Astrocyte of the spinal cord (primary cell): ENCODE results near the gene HDAC5.
"Not testable (repeated sequence)": the region's sequence is repeated elsewhere in the genome, so short reads cannot be mapped to it uniquely, and the experiment has no call there.

ENCODE experiments used
- DNase-seq: peaks from one replicate; pipeline ENCODE4 v3.0.0; 2011; ENCODE audit warnings: low read depth, low spot score
- H3K4me3 ChIP-seq: 2 replicates; pipeline ENCODE4 v1.5.1; 2011; ENCODE audit warnings: low read depth, mild to moderate bottlenecking, low read length, moderate library complexity
- CTCF ChIP-seq: IDR thresholded peaks from 2 replicates; pipeline ENCODE4 v1.5.1; 2012; ENCODE audit warnings: low read depth, mild to moderate bottlenecking, low read length, inconsistent platforms
- in situ Hi-C: cut with HindIII; loops from 2 replicates; pipeline ENCODE4 v1.10.0; 2017; ENCODE audit warnings: low sequenced_read_pairs

Gene HDAC5

GRCh38 chr17:44159519-44160210, 36.2 kb upstream of the HDAC5 start:
- in situ Hi-C loops, result no loop called here
- no peak overlapping the region for H3K4me3 ChIP-seq
- TF ChIP-seq CTCF, result no peak
- no peak for DNase-seq

GRCh38 chr17:44155488-44155887, 32.0 kb upstream of the HDAC5 start:
- no peak for TF ChIP-seq CTCF
- no peak overlapping the region for H3K4me3 ChIP-seq
- no peak for DNase-seq
- in situ Hi-C loops, result no loop called here

GRCh38 chr17:44152875-44153274, 29.4 kb upstream of the HDAC5 start:
- no peak for DNase-seq
- in situ Hi-C loops, result no loop called here
- H3K4me3 ChIP-seq, result no peak overlapping the region
- no peak for TF ChIP-seq CTCF

- in situ Hi-C loops, result no loop called here
- TF ChIP-seq CTCF, result no peak
- H3K4me3 ChIP-seq, result no peak overlapping the region
Measured at GRCh38 chr17:44149750-44150329, 26.4 kb upstream of the HDAC5 start.

GRCh38 chr17:44149066-44149465, 25.6 kb upstream of the HDAC5 start:
- DNase-seq, in situ Hi-C loops, H3K4me3 ChIP-seq: not testable (repeated sequence)

More at GRCh38 chr17:44149750-44150329, 26.4 kb upstream of the HDAC5 start:
- no peak for DNase-seq

- no peak overlapping the region for H3K4me3 ChIP-seq
- in situ Hi-C loops, result no loop called here
- TF ChIP-seq CTCF, result no peak
- DNase-seq, result no peak
Measured at GRCh38 chr17:44147812-44148211, 24.4 kb upstream of the HDAC5 start.
